Central memory CD8-positive, alpha-beta T cell (primary cell): ENCODE results near the gene FMN1.

Source experiments
- ATAC-seq: fragments of 150-1000 bp; cut with Tn5 transposase; replicated peaks from 2 replicates; pipeline ENCODE4 v1.10.0; 2022; ENCODE audit warnings: mild to moderate bottlenecking, moderate FRiP score, moderate number of reproducible peaks; ENCODE audit not compliant: poor library complexity, severe bottlenecking; ENCODE audit errors: extremely low read depth
- DNase-seq, 2 donors: peaks; one replicate each; pipeline ENCODE4 v3.0.0; 2021; ENCODE audit warnings: low spot score in 2 of 2
- H3K27ac Mint-ChIP-seq: one replicate; pipeline ENCODE4 v1.8.0; 2022; ENCODE audit warnings: low read depth, mild to moderate bottlenecking, moderate library complexity, mixed read lengths
- H3K27me3 Mint-ChIP-seq: one replicate; pipeline ENCODE4 v1.8.0; 2022; ENCODE audit warnings: mixed read lengths
- H3K36me3 Mint-ChIP-seq: one replicate; pipeline ENCODE4 v1.8.0; 2022; ENCODE audit warnings: mild to moderate bottlenecking, moderate library complexity, mixed read lengths; ENCODE audit not compliant: insufficient read depth
- H3K4me1 Mint-ChIP-seq: one replicate; pipeline ENCODE4 v1.8.0; 2022; ENCODE audit warnings: mixed read lengths
- H3K4me3 Mint-ChIP-seq: one replicate; pipeline ENCODE4 v1.8.0; 2022; ENCODE audit warnings: mild to moderate bottlenecking, moderate library complexity, mixed read lengths
- H3K9me3 Mint-ChIP-seq: one replicate; pipeline ENCODE4 v1.8.0; 2022; ENCODE audit warnings: mixed read lengths

FMN1 gene

DNA sequence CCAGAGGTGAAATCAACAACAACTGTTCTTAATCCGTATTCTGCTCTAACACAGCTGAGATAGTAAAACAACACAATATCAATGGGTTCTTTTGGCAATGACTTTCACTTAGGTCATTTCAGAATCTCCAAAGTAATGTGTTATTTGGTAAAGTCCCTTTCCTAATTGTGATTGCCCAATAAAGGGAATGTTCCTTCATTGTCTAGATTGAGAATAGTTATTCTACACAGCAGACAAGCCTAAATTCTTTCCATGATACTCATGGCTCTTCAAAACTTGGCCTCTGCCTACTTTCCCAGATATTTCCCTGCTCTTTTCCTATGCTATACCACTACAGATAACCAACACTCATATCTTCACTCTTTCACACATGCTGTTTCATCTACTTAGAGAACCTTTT lies 219.8 kb downstream of the FMN1 start:
- Mint-ChIP-seq H3K27me3 (no peaks in the 10 kb centered on the region), H3K27ac (no peak overlapping the region), H3K9me3 (no peaks in the 10 kb centered on the region), H3K4me1 (no peaks in the 10 kb centered on the region), H3K36me3 (peaks cover 2% of the 10 kb centered on the region), H3K4me3 (no peak overlapping the region)
- ATAC-seq, result no peak
- no peak for DNase-seq

- H3K27ac Mint-ChIP-seq, result no peak overlapping the region
- DNase-seq (no peak), ATAC-seq (no peak)
- peaks cover 3% of the 10 kb centered on the region for H3K36me3 Mint-ChIP-seq
- H3K27me3 Mint-ChIP-seq, result no peaks in the 10 kb centered on the region
- no peak overlapping the region for H3K4me3 Mint-ChIP-seq
- no peaks in the 10 kb centered on the region for H3K9me3 Mint-ChIP-seq
- no peaks in the 10 kb centered on the region for H3K4me1 Mint-ChIP-seq
These were observed 221.8 kb downstream of the FMN1 start for GRCh38 chr15:32972686-32973085.

DNA sequence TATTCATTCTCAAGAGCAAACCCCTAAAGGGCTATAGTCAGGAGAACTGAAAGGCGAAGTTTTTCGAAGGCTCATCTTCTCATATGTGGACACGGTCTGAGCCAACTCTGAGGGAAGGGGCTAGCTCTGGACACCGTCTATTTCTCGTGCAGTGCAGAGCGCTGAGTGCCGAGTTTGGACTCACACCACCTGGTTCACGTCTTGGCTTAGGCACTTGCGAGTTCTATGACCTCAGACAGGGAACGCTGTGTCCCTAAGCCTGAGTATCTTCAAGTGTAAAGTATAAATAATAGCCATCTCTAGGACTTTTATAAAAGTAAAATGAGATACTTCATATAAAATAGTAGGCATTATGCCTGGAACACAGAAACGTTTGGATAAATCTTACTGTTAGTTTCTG lies 223.7 kb downstream of the FMN1 start:
- Mint-ChIP-seq H3K27me3 (no peaks in the 10 kb centered on the region), H3K36me3 (peaks cover 3% of the 10 kb centered on the region), H3K9me3 (no peaks in the 10 kb centered on the region), H3K4me3 (no peak overlapping the region), H3K27ac (no peak overlapping the region), H3K4me1 (no peaks in the 10 kb centered on the region)
- DNase-seq (no peak), ATAC-seq (no peak)

DNA sequence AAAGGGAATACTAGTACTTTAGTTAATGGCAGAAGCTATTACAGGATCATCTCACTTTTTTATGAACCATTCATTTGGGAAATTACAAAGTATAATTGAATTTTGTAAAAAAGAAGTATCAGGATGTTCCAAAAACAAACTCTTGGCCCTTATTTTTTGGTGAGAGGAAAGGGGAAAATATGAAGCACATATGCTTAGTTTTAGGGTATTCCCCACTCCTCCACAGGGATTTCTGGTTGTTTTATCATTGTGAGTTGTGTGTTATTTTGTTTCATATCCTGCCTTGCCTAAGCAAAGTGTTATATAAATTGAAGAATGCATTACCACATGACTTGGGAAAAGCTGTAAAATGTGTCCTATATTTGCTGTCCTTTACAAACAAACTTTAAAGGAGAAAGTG lies 227.0 kb downstream of the FMN1 start:
- DNase-seq, result no peak
- H3K9me3 Mint-ChIP-seq, result no peaks in the 10 kb centered on the region
- H3K27me3 Mint-ChIP-seq, result no peaks in the 10 kb centered on the region
- H3K36me3 Mint-ChIP-seq, result peaks cover 3% of the 10 kb centered on the region
- no peak overlapping the region for H3K27ac Mint-ChIP-seq
- no peaks in the 10 kb centered on the region for H3K4me1 Mint-ChIP-seq
- ATAC-seq, result no peak
- H3K4me3 Mint-ChIP-seq, result no peak overlapping the region

GRCh38 chr15:32966512-32966911 lies 228.0 kb downstream of the FMN1 start:
- DNase-seq (no peak), ATAC-seq (no peak)
- Mint-ChIP-seq H3K27ac (no peak overlapping the region), H3K9me3 (no peaks in the 10 kb centered on the region), H3K27me3 (no peaks in the 10 kb centered on the region), H3K36me3 (peaks cover 3% of the 10 kb centered on the region), H3K4me1 (no peaks in the 10 kb centered on the region), H3K4me3 (no peak overlapping the region)

DNA sequence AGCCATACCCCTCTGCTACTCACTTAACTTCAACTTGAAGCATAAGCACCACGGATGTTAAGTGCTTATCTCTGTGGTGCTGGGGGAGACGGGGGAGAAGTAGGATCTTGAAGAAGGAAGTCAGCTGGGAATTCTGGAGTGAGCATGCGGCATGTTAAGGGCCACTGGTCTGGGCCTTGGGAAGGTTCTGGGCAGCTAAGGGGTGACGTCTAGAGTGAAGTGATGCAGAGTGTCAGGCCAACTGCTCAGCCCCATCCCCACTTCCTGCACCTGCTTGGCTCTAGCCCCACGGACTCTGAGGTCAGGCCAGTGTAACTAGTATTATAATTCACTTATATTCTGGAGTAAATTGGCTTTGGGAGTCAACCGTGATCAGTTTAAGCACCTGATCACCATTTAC lies 228.6 kb downstream of the FMN1 start:
- H3K4me3 Mint-ChIP-seq, result no peak overlapping the region
- DNase-seq (no peak), ATAC-seq (no peak)
- H3K36me3 Mint-ChIP-seq, result peaks cover 3% of the 10 kb centered on the region
- no peaks in the 10 kb centered on the region for H3K9me3 Mint-ChIP-seq
- no peaks in the 10 kb centered on the region for H3K27me3 Mint-ChIP-seq
- no peak overlapping the region for H3K27ac Mint-ChIP-seq
- H3K4me1 Mint-ChIP-seq, result no peaks in the 10 kb centered on the region

DNA sequence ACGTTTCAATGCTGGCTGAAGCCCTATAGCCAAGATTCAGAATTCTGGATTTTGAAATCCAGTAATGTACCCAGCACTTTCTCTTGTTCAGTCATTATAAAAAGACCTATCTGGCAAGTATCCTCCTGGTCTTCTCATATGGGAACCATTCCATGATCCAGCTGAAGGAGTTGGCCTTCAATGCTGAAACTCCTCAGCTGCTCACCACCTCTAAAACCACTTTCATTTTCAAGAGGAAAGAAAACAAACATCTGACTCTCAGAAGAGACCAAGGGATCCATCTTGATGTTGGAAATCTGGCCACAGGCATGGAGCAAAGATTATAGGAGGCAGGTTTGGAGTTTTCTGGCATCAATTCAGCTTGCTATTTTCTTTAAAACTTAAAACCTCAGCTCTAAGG lies 235.4 kb downstream of the FMN1 start:
- no peaks in the 10 kb centered on the region for H3K36me3 Mint-ChIP-seq
- DNase-seq, result no peak
- no peak overlapping the region for H3K4me3 Mint-ChIP-seq
- no peak overlapping the region for H3K27ac Mint-ChIP-seq
- no peak for ATAC-seq
- no peaks in the 10 kb centered on the region for H3K27me3 Mint-ChIP-seq
- H3K9me3 Mint-ChIP-seq, result no peaks in the 10 kb centered on the region
- H3K4me1 Mint-ChIP-seq, result peaks cover 5% of the 10 kb centered on the region

- Mint-ChIP-seq H3K9me3 (no peaks in the 10 kb centered on the region), H3K36me3 (no peaks in the 10 kb centered on the region), H3K4me3 (no peak overlapping the region), H3K27me3 (no peaks in the 10 kb centered on the region), H3K27ac (no peak overlapping the region), H3K4me1 (peaks cover 5% of the 10 kb centered on the region)
- ATAC-seq (no peak), DNase-seq (no peak)
These were observed 237.3 kb downstream of the FMN1 start for GRCh38 chr15:32957219-32957618.

- Mint-ChIP-seq H3K4me1 (peaks cover 5% of the 10 kb centered on the region), H3K36me3 (no peaks in the 10 kb centered on the region), H3K9me3 (no peaks in the 10 kb centered on the region), H3K27me3 (no peaks in the 10 kb centered on the region), H3K4me3 (no peak overlapping the region), H3K27ac (no peak overlapping the region)
- ATAC-seq (no peak), DNase-seq (no peak)
These were observed 237.8 kb downstream of the FMN1 start for GRCh38 chr15:32956711-32957110.

DNA sequence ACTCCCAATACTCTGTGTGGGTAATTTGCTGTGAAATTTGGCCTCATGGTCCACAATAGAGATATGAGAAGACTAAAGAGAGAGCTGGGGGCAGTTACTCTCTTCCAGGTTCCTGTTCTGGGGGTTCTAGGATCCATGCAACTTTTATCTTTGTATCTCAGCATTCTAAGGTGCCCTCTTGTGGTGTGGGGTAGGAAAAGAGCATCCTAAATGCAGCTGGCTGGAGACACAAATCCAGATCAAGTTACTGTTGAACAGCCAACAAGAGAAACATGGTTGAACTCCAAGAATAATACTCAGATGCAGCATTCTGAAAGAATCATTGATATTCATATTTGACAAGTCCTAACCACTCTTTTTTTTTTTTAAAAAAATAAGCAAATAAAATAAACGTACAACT lies 238.5 kb downstream of the FMN1 start:
- H3K4me1 Mint-ChIP-seq, result peaks cover 5% of the 10 kb centered on the region
- H3K36me3 Mint-ChIP-seq, result no peaks in the 10 kb centered on the region
- H3K27me3 Mint-ChIP-seq, result no peaks in the 10 kb centered on the region
- ATAC-seq, result no peak
- H3K9me3 Mint-ChIP-seq, result no peaks in the 10 kb centered on the region
- no peak for DNase-seq
- H3K27ac Mint-ChIP-seq, result no peak overlapping the region
- H3K4me3 Mint-ChIP-seq, result no peak overlapping the region

- DNase-seq, result no peak
These were observed 241.0 kb downstream of the FMN1 start for GRCh38 chr15:32953533-32953910.

GRCh38 chr15:32952901-32953532 lies 241.5 kb downstream of the FMN1 start:
- H3K4me1 Mint-ChIP-seq, result no peaks in the 10 kb centered on the region
- no peak overlapping the region for H3K4me3 Mint-ChIP-seq
- no peaks in the 10 kb centered on the region for H3K36me3 Mint-ChIP-seq
- DNase-seq (no peak), ATAC-seq (no peak)
- no peaks in the 10 kb centered on the region for H3K9me3 Mint-ChIP-seq
- no peaks in the 10 kb centered on the region for H3K27me3 Mint-ChIP-seq
- H3K27ac Mint-ChIP-seq, result no peak overlapping the region

More at GRCh38 chr15:32953533-32953910, 241.0 kb downstream of the FMN1 start:
- no peak for ATAC-seq
- no peaks in the 10 kb centered on the region for H3K36me3 Mint-ChIP-seq
- H3K4me1 Mint-ChIP-seq, result no peaks in the 10 kb centered on the region
- no peak overlapping the region for H3K4me3 Mint-ChIP-seq
- H3K27me3 Mint-ChIP-seq, result no peaks in the 10 kb centered on the region
- H3K9me3 Mint-ChIP-seq, result no peaks in the 10 kb centered on the region
- H3K27ac Mint-ChIP-seq, result no peak overlapping the region

- ATAC-seq, result no peak
- Mint-ChIP-seq H3K27me3 (no peaks in the 10 kb centered on the region), H3K27ac (no peak overlapping the region)
These were observed 242.6 kb downstream of the FMN1 start for GRCh38 chr15:32951736-32952464.

More at GRCh38 chr15:32951736-32952464, 242.6 kb downstream of the FMN1 start:
- H3K9me3 Mint-ChIP-seq, result no peaks in the 10 kb centered on the region
- no peak overlapping the region for H3K4me3 Mint-ChIP-seq
- DNase-seq, result no peak
- H3K36me3 Mint-ChIP-seq, result no peaks in the 10 kb centered on the region
- no peaks in the 10 kb centered on the region for H3K4me1 Mint-ChIP-seq
